Common myeloid progenitor, CD34-positive (primary cell): ENCODE results near the gene FBLN1.

Experiments
- CTCF ChIA-PET: fragments of 350-600 bp; sonication (Branson Sonifier 250); formaldehyde crosslinking; loops from one replicate; lab custom pipeline; 2021; ENCODE audit warnings: antibody characterized with exemption; lab: Charles Lee
- POLR2A ChIA-PET: fragments of 350-600 bp; sonication (Branson Sonifier 250); formaldehyde crosslinking; loops from one replicate; lab custom pipeline; 2021; ENCODE audit warnings: antibody characterized with exemption; lab: Charles Lee
- DNase-seq, 3 donors: peaks; one replicate each; pipeline versions ENCODE4 v3.0.0 to v3.0.0-alpha.2; 2013
- H3K27ac ChIP-seq, 2 experiments: 1 replicate in 1 of 2; 2 replicates in 1 of 2; pipeline ENCODE4 v1.7.0; 2013; ENCODE audit warnings: inconsistent platforms in 2 of 2, low read length in 2 of 2, mild to moderate bottlenecking in 2 of 2, low read depth in 1 of 2, moderate library complexity in 1 of 2; ENCODE audit not compliant: severe bottlenecking in 2 of 2, insufficient read depth in 1 of 2, poor library complexity in 1 of 2
- H3K27me3 ChIP-seq, 5 experiments: replicated peaks in 2 of 5; 1 replicate in 3 of 5; 2 replicates in 2 of 5; pipeline versions ENCODE4 v1.6.1 to v1.7.0; 2013; ENCODE audit warnings: low read length in 4 of 5, mild to moderate bottlenecking in 2 of 5, moderate library complexity in 2 of 5, inconsistent platforms in 1 of 5; ENCODE audit not compliant: insufficient read depth in 5 of 5, control insufficient read depth in 4 of 5
- H3K36me3 ChIP-seq, 4 experiments: 1 replicate in 2 of 4; 2 replicates in 2 of 4; pipeline versions ENCODE4 v1.6.1 to v1.7.0; 2013; ENCODE audit warnings: low read length in 3 of 4, control low read depth in 1 of 4, mild to moderate bottlenecking in 1 of 4; ENCODE audit not compliant: control insufficient read depth in 4 of 4, insufficient read depth in 4 of 4
- H3K4me1 ChIP-seq, 4 experiments: 1 replicate in 3 of 4; 2 replicates in 1 of 4; pipeline versions ENCODE4 v1.6.1 to v1.7.1; 2013; ENCODE audit warnings: low read length in 3 of 4, mild to moderate bottlenecking in 3 of 4, control low read depth in 1 of 4, inconsistent platforms in 1 of 4, moderate library complexity in 1 of 4; ENCODE audit not compliant: control insufficient read depth in 4 of 4, insufficient read depth in 4 of 4; ENCODE audit errors: control extremely low read depth in 1 of 4
- H3K4me3 ChIP-seq, 7 experiments: 1 replicate in 4 of 7; 2 replicates in 3 of 7; pipeline versions ENCODE4 v1.5.1 to v1.7.0; 2013; ENCODE audit warnings: mild to moderate bottlenecking in 7 of 7, low read length in 6 of 7, moderate library complexity in 6 of 7, inconsistent platforms in 2 of 7, low read depth in 2 of 7, control low read depth in 1 of 7; ENCODE audit not compliant: insufficient read depth in 4 of 7, control insufficient read depth in 1 of 7; ENCODE audit errors: extremely low read depth in 1 of 7
- H3K9me3 ChIP-seq, 5 experiments: 1 replicate in 4 of 5; 2 replicates in 1 of 5; pipeline versions ENCODE4 v1.6.1 to v1.7.1; 2013; ENCODE audit warnings: low read length in 4 of 5, mild to moderate bottlenecking in 2 of 5, inconsistent platforms in 1 of 5, low read depth in 1 of 5, moderate library complexity in 1 of 5; ENCODE audit not compliant: control insufficient read depth in 4 of 5, insufficient read depth in 2 of 5; ENCODE audit errors: control extremely low read depth in 1 of 5
- WGBS: methylation state at CpG from one replicate; pipeline ENCODE4 v1.1.5; 2013; ENCODE audit not compliant: insufficient coverage; 5-methylcytosine and 5-hydroxymethylcytosine counted together

The FBLN1 gene

GRCh38 chr22:45510376-45511232, 7.9 kb downstream of the FBLN1 start:
- DNase-seq = no peak
- CTCF ChIA-PET = interaction anchor here (0.8 kb wide), 1 partner anchor 9 kb away, joined by 3 read pairs; no protein-coding TSS in a partner anchor
- H3K4me3 ChIP-seq = no peak overlapping the region
- no peaks in the 10 kb centered on the region for H3K36me3 ChIP-seq
- POLR2A ChIA-PET = no interaction called here
- H3K27ac ChIP-seq = no peak overlapping the region
- peaks cover 0 to 5% (median 0%) of the 10 kb centered on the region in 5 experiments for H3K27me3 ChIP-seq
- no peaks in the 10 kb centered on the region for H3K4me1 ChIP-seq
- 98% methylated on average over 8 of the region's 14 CpGs for WGBS
- no peaks in the 10 kb centered on the region for H3K9me3 ChIP-seq

DNA sequence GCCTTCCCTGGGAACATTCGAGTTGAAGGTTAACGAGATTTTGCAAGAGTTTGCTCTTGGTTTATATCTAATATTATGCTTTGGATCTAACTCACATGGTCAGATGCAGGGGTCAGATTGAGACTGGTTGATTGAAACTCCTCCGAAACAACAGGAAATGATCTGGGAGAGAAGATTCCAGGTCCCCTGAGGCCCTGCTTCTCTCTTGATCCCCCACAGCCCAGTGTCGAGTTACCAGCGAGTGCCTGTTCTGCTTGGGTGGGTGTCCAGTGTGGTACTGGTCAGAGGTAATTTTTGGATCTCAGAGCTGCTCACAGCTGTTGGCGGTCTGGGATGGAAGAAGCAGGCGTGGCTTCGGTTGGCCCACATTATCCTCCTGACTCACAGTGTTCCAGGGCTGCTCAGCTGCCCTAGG, 9.2 kb downstream of the FBLN1 start:
- no peaks in the 10 kb centered on the region for H3K4me1 ChIP-seq
- no peaks in the 10 kb centered on the region for H3K9me3 ChIP-seq
- H3K27ac ChIP-seq = no peak overlapping the region
- 100% methylated on average over 7 of the region's 8 CpGs for WGBS
- ChIA-PET CTCF (no interaction called here), POLR2A (no interaction called here)
- H3K4me3 ChIP-seq = no peak overlapping the region
- no peaks in the 10 kb centered on the region for H3K27me3 ChIP-seq
- H3K36me3 ChIP-seq = no peaks in the 10 kb centered on the region
- no peak for DNase-seq

DNA sequence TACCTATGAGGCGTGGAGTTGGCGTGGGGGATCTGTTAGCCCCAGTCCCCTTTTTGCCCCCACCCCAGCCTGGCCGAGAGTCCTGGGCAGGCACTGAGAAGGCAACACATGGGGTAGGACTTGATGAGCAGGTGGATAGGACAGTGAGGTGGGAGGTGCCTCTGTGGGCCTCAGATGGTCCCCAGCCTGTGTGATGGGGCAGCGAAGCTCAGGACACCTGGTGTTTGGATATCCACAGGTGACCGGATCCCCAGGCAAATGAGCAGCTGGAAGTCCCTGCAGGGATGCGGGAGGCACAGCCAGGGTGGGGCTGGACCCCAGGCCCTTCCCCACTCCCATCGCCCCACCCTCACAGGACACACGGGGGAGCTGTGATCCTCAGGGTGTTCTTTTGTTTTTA, 9.7 kb downstream of the FBLN1 start:
- Histone ChIP-seq H3K9me3 (no peaks in the 10 kb centered on the region), H3K4me3 (no peak overlapping the region), H3K4me1 (no peaks in the 10 kb centered on the region), H3K36me3 (no peaks in the 10 kb centered on the region), H3K27ac (no peak overlapping the region), H3K27me3 (no peaks in the 10 kb centered on the region)
- no peak for DNase-seq
- CTCF ChIA-PET = no interaction called here
- POLR2A ChIA-PET = no interaction called here
- 100% methylated on average over 3 of the region's 8 CpGs for WGBS

DNA sequence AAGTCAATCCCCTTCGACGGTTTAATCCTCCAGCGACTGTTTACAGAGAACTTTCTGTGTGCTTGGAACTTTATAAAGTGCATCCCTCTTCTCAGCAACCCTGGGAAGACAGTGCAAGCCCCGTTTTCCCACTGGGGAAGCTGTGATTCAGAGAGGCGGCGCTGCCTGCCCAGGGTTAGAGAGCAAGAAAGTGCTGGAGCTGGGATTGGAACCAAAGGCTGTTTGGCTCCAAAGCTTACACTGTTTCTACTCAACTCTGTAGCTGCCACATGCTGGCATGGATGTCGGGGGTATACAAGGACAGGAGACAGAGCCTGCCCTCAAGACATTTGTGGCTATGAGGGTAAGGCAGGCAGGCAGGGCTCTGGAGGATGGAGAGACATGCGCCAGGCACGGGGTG, 13.0 kb downstream of the FBLN1 start:
- ChIA-PET CTCF (interaction anchor here (0.9 kb wide), 1 partner anchor 61 kb away, joined by 3 read pairs; no protein-coding TSS in a partner anchor), POLR2A (no interaction called here)
- Histone ChIP-seq H3K9me3 (no peaks in the 10 kb centered on the region), H3K4me1 (no peaks in the 10 kb centered on the region), H3K27ac (no peak overlapping the region), H3K36me3 (no peaks in the 10 kb centered on the region), H3K27me3 (no peaks in the 10 kb centered on the region), H3K4me3 (no peak overlapping the region)
- DNase-seq = no peak
- WGBS = 96% methylated on average over 5 of the region's 9 CpGs

DNA sequence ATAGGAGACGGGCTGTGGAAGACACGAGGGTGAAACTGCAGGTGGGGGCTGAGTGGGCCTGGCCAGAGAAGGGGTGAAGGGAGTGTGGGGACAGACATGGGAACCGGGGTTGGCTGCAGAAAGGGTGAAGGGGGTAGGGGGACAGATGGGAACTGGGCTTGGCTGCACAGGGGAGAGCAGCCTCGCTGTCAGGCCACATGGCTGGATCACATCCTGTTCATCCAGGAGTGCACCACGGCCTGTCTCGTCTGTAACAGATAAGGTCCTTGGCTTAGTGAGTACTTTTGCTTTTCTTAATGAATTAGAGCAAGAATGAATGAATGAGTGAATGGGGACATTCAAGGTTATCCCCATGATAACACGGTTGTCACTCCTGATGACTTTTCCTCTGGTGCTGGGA, 13.5 kb downstream of the FBLN1 start:
- H3K36me3 ChIP-seq = no peaks in the 10 kb centered on the region
- CTCF ChIA-PET = no interaction called here
- H3K4me3 ChIP-seq = no peak overlapping the region
- no peak overlapping the region for H3K27ac ChIP-seq
- no peaks in the 10 kb centered on the region for H3K4me1 ChIP-seq
- WGBS = 96% methylated on average over 3 of the region's 7 CpGs
- H3K27me3 ChIP-seq = no peaks in the 10 kb centered on the region
- DNase-seq = no peak
- no peaks in the 10 kb centered on the region for H3K9me3 ChIP-seq
- POLR2A ChIA-PET = no interaction called here

DNA sequence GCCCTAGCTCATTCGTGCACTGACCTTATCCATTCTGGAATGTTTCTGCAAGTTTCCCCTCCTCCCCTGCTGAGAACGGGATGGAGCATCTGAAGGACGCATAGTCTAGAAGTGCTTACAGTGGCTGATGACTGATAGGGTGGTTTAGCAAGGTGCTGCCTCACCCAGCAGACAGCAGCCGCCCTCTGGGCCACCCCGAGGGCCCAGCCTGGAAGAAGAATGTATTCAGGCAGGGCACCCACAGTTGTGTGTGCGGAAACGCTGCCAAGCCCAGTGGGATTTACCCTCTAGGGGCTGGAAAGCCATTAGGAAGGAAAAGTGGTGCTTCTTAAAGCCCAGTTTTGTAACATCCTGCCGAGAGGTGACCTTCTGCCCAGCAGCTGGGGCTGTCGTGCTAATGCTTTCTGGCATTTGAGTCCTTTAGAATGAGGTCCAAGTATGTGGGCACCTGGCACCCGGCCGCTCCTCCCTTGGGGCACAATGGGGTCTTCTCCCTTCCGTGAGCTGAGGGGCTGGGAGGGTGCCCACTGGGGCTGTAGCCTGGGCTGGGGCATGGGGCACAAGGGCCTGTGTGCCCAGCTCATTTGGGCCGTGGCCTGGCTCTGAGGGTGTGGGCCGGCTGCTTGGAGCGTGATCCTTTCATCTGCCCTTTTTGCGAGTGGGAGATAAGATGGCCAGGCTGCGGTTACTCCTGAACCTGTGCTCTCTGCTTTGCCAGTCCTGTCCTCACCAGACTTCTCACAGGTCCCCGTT, 14.4 kb downstream of the FBLN1 start:
- POLR2A ChIA-PET = no interaction called here
- Histone ChIP-seq H3K27me3 (no peaks in the 10 kb centered on the region), H3K4me3 (no peak overlapping the region), H3K36me3 (no peaks in the 10 kb centered on the region), H3K9me3 (no peaks in the 10 kb centered on the region), H3K4me1 (no peaks in the 10 kb centered on the region), H3K27ac (no peak overlapping the region)
- CTCF ChIA-PET = no interaction called here
- WGBS = 95% methylated on average over 16 of the region's 18 CpGs
- DNase-seq = no peak

- WGBS = 91% methylated on average over 7 of the region's 7 CpGs
- Histone ChIP-seq H3K27ac (no peak overlapping the region), H3K9me3 (no peaks in the 10 kb centered on the region), H3K27me3 (no peaks in the 10 kb centered on the region), H3K4me1 (no peaks in the 10 kb centered on the region), H3K36me3 (no peaks in the 10 kb centered on the region), H3K4me3 (no peak overlapping the region)
- CTCF ChIA-PET = no interaction called here
- no peak for DNase-seq
- POLR2A ChIA-PET = no interaction called here
Observed at GRCh38 chr22:45518136-45518535, 15.5 kb downstream of the FBLN1 start.
